ENCODE results near the gene PCP4. TPM values are rescaled to one million over a fixed set of nuclear protein-coding genes. Genes with fewer than 3 reads are reported as not detected.

Gene PCP4
- not detected for polyA plus RNA-seq (2012; ENCODE audit: insufficient read depth, insufficient read length)

GRCh38 chr21:39867198-39867650, at the start of gene PCP4:
Gene PCP4 (plus strand): TSS chr21:39867438. CDS start chr21:39867502, 64 bp downstream.
- H3K4me3 ChIP-seq (ENCODE audit: low read length), result no peak within 1 kb of the TSS

GRCh38 chr21:39818557-39818956, 48.7 kb upstream of the PCP4 start:
- H3K4me3 ChIP-seq (ENCODE audit: low read length), result no peak overlapping the region
- no peak for DNase-seq (ENCODE audit: low read depth, low spot score)

More at GRCh38 chr21:39867198-39867650, at the start of gene PCP4:
- peak; percentile 36 for DNase-seq (ENCODE audit: low read depth, low spot score)

DNA sequence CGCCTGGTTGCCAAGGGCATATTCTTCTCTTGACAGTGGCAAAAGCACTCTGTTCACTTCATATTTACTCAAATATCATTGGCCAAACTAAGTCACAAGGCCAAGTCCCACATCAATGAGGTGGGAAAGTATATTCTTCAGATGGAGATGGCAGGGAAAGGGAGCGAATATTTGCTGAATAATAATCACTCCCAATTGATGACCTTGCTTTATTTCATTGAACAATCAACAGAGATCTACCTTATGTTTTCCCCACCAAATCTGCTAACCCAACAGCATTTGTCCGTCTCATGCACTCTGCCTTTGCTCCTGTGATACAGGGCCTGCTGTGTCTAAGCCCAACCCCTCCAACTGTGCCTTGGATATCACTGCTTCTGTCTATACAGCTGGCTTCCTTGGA, 45.2 kb upstream of the PCP4 start:
- no peak overlapping the region for H3K4me3 ChIP-seq (ENCODE audit: low read length)
- DNase-seq (ENCODE audit: low read depth, low spot score), result no peak

DNA sequence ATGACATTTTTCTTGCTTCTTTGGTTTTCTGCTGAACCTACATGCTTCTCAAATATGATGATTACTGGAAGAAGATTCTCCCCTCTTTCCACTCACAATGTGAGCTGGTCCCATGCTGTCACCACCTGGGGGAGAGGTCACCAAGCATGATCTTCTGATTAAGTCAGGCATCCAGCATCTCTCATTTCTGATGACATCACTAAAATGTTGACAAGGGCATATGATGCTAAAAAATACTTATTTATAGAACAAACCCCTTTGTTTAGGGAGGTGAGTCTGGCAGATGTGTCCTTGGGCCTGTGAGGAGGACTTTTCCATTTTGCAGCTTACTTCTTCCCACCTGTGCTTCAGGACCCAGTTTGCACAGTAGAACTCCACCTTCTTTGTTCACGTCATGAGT, 42.0 kb upstream of the PCP4 start:
- DNase-seq (ENCODE audit: low read depth, low spot score), result no peak
- H3K4me3 ChIP-seq (ENCODE audit: low read length), result no peak overlapping the region

DNA sequence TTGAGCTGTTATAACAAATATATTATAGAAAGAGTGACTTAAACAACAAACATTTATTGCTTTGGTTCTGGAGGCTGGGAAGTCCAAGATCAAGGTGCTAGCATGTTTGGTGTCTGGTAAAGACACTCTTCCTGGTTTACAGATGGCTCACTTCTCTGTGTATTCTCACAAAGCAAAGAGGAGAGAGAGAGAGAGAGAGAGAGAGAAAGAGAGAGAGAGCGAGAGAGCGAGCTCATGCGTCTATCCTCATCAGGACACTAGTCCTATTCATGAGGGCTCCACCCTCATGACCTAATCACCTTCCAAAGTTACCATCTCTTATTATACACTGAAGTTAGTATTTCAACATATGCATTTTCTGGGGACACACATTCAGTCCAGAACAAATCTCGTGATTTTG, 32.7 kb upstream of the PCP4 start:
- H3K4me3 ChIP-seq (ENCODE audit: low read length), result no peak overlapping the region
- no peak for DNase-seq (ENCODE audit: low read depth, low spot score)

DNA sequence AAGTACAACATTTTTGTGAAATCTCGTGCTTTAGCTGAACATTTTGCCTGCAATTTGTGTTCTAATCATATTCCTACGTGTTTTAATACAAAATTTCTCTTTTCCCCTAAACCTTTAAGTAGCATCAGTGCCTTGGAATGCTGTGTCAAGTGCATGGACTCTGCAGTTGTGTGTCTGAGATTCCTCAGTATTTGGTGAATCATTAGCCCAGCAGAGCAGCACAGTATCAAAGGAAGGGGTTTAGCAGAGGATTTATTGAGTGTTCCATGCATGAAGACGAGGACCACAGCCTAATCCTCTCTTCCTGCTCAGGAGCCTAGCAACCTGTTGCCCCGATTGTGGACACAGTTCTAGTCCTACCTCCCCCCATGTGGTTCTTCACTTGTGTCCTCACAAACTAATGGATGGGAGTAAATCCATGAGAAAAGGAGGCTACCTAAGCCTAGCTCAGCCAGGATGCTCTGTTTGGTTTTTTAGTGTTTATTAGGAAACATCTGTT, 29.3 kb upstream of the PCP4 start:
- no peak for DNase-seq (ENCODE audit: low read depth, low spot score)

GRCh38 chr21:39840373-39841097, 26.7 kb upstream of the PCP4 start:
- no peak overlapping the region for H3K4me3 ChIP-seq (ENCODE audit: low read length)

More for the DNA sequence above, 29.3 kb upstream of the PCP4 start:
- no peak overlapping the region for H3K4me3 ChIP-seq (ENCODE audit: low read length)

GRCh38 chr21:39842741-39843459, 24.3 kb upstream of the PCP4 start:
- no peak overlapping the region for H3K4me3 ChIP-seq (ENCODE audit: low read length)
- DNase-seq (ENCODE audit: low read depth, low spot score), result no peak

More at GRCh38 chr21:39840373-39841097, 26.7 kb upstream of the PCP4 start:
- no peak for DNase-seq (ENCODE audit: low read depth, low spot score)

- DNase-seq (ENCODE audit: low read depth, low spot score), result no peak
- no peak overlapping the region for H3K4me3 ChIP-seq (ENCODE audit: low read length)
These were observed 23.8 kb upstream of the PCP4 start for GRCh38 chr21:39843483-39843882.

DNA sequence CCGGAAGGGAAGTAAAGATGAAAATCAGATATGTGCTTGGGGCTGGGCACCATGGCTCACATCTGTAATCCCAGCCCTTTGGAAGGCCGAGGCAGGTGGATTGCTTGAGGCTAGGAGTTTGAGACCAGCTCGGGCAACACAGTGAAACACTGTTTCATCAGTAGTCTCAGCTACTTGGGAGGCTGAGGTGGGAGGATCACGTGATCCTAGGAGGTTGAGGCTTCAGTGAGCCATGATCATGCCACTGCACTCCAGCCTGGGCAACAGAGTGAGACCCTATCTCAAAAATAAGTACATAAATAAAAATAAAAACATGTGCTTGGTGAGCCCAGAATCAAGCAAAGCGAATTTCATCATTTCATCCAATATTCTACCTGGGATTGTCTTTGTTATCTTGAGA, 23.3 kb upstream of the PCP4 start:
- DNase-seq (ENCODE audit: low read depth, low spot score), result no peak
- H3K4me3 ChIP-seq (ENCODE audit: low read length), result no peak overlapping the region

- DNase-seq (ENCODE audit: low read depth, low spot score), result no peak
- no peak overlapping the region for H3K4me3 ChIP-seq (ENCODE audit: low read length)
These were observed 21.6 kb upstream of the PCP4 start for GRCh38 chr21:39845571-39846130.

DNA sequence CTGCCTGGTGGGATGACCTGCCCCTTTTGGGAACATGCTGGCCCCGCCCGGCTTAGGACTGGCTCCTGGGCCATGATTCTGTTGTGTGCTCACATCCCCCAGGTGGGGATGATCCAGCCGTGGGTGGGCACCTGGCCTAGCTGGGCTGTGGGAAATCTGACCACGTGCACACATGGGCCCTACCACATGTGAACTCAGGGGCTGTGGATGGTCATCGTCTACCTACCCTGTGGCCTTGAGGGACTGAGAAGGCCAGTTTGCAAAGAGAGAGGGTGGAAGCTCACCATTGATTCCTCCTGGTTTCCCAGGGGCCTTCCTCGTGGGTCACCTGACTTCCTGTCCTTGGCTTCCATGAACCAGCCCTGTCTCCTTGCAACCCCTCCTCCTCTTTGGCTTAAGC, 19.4 kb upstream of the PCP4 start:
- no peak for DNase-seq (ENCODE audit: low read depth, low spot score)
- no peak overlapping the region for H3K4me3 ChIP-seq (ENCODE audit: low read length)

- no peak overlapping the region for H3K4me3 ChIP-seq (ENCODE audit: low read length)
- DNase-seq (ENCODE audit: low read depth, low spot score), result no peak
These were observed 18.1 kb upstream of the PCP4 start for GRCh38 chr21:39849014-39849655.

DNA sequence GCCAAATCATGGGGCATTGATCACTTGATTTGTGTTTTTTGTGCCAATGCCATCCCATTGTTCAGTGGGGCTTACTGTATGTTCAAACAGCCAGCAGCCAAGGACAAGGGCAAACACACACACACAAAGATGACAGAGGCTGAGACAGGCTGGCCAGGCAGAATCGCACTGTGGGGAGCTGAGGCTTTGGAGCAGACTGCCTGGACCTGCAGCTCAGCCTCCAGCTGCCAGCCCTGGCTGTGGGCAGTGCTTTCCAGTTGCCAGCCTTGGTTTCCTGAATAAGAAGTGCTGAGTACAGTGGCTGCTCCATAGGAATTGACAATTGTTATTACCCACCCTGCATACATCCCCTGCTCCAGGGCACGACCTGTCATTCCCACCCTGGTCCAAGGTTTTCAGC, 16.9 kb upstream of the PCP4 start:
- no peak for DNase-seq (ENCODE audit: low read depth, low spot score)
- H3K4me3 ChIP-seq (ENCODE audit: low read length), result no peak overlapping the region

GRCh38 chr21:39851002-39851618, 16.1 kb upstream of the PCP4 start:
- H3K4me3 ChIP-seq (ENCODE audit: low read length), result no peak overlapping the region
- DNase-seq (ENCODE audit: low read depth, low spot score), result no peak

- no peak for DNase-seq (ENCODE audit: low read depth, low spot score)
- H3K4me3 ChIP-seq (ENCODE audit: low read length), result no peak overlapping the region
These were observed 15.1 kb upstream of the PCP4 start for GRCh38 chr21:39852021-39852721.

DNA sequence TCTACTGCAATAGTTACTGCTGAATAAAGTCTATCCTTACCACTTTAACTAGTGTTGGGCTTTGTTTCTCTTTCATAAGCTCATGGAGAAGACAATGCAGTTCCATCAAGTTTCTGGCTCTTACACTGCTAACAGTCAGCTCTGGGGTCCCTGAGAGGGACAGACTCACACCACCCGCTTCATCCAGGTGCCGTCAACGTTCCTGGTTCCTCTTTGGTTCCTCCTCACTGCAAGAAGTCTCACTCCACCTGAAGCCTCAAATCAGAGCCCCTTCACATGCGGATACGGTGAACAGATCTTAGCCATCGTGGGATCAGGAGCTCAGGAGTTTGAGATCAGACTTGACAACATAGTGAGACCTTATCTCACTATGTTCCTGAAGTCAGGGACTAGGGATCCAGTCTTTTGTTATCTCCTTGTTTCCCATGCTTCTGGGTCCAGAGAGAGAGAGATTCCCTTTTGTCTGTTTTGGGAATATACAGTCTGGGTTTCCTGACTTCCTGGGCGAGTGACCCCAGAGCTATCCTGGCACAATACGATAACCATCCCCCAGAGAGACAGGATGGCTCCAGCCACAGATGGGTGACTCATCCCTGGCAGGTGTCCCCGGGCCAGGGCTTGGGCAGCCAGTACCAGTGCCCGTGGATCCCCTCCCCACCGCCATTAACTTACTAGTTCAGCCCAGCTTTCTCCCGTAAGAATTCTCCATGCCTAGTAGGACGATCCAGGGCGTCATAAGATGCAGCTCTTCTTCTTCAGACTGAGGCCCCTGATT, 14.3 kb upstream of the PCP4 start:
- no peak for DNase-seq (ENCODE audit: low read depth, low spot score)

GRCh38 chr21:39854572-39854971, 12.7 kb upstream of the PCP4 start:
- no peak overlapping the region for H3K4me3 ChIP-seq (ENCODE audit: low read length)
- no peak for DNase-seq (ENCODE audit: low read depth, low spot score)

More for the DNA sequence above, 14.3 kb upstream of the PCP4 start:
- no peak overlapping the region for H3K4me3 ChIP-seq (ENCODE audit: low read length)

All from Jurkat, Clone E6-1 (cell line).